Measurements from ENCODE around the gene ECE1.

The ECE1 gene

DNA sequence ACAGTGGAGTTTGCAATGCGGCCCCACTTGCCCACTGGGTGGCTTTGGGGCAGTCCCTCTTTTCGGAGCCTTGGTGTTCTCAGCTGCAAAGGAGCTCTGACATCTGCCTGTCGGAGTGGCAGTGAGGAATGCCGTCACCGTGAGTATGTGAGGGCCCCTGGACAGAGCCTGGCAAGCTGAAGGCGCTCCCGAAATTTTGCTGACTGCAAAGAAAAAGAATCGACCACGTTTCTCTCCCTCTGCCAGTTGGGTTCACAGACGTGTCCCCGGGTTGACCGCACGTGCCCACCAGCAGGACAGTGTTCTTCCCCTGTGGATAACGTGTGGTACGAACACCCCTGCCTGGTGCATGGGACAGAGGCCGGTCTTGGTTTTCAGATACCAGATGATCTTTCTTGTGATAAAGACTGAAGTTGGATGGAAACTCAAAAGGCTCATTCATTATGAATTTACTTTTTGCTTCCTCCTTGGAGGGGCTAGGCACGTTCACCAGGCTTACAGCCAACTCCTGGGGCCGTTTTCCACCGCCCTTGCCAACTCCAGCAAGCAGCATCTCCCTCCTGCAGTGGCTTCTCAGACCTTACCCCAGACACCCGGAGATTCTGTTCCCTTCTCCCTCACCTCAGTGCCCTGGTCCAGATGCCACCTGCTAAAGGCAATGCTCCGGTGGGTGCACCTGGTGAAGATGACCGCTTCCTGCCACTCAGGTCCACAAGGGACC is 29.7 kb downstream of the ECE1 start:
- ATAC-seq (ENCODE audit: insufficient read depth, low read depth), result no peak
- Histone ChIP-seq H2AFZ (ENCODE audit: low read depth, low read length) (no peak overlapping the region), H3K4me3 (ENCODE audit: low read depth in 1 of 2, low read length in 2 of 2) (no peak overlapping the region), H3K9me3 (ENCODE audit: insufficient read depth, low read length, severe bottlenecking) (no peaks in the 10 kb centered on the region), H3K4me2 (ENCODE audit: insufficient read depth, low read length) (no peak overlapping the region), H3K27me3 (ENCODE audit: insufficient read depth, low read length, poor library complexity) (no peaks in the 10 kb centered on the region), H3K36me3 (ENCODE audit: insufficient read depth, low read length) (peaks cover 9% of the 10 kb centered on the region), H3K4me1 (ENCODE audit: insufficient read depth, low read length) (no peaks in the 10 kb centered on the region), H4K20me1 (ENCODE audit: insufficient read depth, low read length) (peaks cover 4% of the 10 kb centered on the region; the same call in 1 of the 2 replicates), H3K27ac (ENCODE audit: low read length) (no peak overlapping the region), H3K9ac (ENCODE audit: low read depth, low read length) (no peak overlapping the region), H3K79me2 (ENCODE audit: insufficient read depth, low read length) (no peaks in the 10 kb centered on the region)
- TF ChIP-seq EZH2 (IDR thresholded peaks at IDR 0.05; ENCODE audit: borderline replicate concordance, low read depth, low read length, severe bottlenecking), result no peak
- TF ChIP-seq, protein P1, sequence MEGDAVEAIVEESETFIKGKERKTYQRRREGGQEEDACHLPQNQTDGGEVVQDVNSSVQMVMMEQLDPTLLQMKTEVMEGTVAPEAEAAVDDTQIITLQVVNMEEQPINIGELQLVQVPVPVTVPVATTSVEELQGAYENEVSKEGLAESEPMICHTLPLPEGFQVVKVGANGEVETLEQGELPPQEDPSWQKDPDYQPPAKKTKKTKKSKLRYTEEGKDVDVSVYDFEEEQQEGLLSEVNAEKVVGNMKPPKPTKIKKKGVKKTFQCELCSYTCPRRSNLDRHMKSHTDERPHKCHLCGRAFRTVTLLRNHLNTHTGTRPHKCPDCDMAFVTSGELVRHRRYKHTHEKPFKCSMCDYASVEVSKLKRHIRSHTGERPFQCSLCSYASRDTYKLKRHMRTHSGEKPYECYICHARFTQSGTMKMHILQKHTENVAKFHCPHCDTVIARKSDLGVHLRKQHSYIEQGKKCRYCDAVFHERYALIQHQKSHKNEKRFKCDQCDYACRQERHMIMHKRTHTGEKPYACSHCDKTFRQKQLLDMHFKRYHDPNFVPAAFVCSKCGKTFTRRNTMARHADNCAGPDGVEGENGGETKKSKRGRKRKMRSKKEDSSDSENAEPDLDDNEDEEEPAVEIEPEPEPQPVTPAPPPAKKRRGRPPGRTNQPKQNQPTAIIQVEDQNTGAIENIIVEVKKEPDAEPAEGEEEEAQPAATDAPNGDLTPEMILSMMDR (IDR thresholded peaks at IDR 0.05; ENCODE audit: borderline replicate concordance, extremely low read depth, low read length, poor library complexity, severe bottlenecking), result no peak
- no peak for DNase-seq

- ATAC-seq (ENCODE audit: insufficient read depth, low read depth) (no peak), DNase-seq (no peak)
- Histone ChIP-seq H3K9ac (ENCODE audit: low read depth, low read length) (no peak overlapping the region), H4K20me1 (ENCODE audit: insufficient read depth, low read length) (peaks cover 4% of the 10 kb centered on the region; the same call in 1 of the 2 replicates), H3K79me2 (ENCODE audit: insufficient read depth, low read length) (no peaks in the 10 kb centered on the region), H3K4me1 (ENCODE audit: insufficient read depth, low read length) (no peaks in the 10 kb centered on the region), H3K4me3 (ENCODE audit: low read depth in 1 of 2, low read length in 2 of 2) (no peak overlapping the region), H3K27ac (ENCODE audit: low read length) (no peak overlapping the region), H2AFZ (ENCODE audit: low read depth, low read length) (no peak overlapping the region), H3K4me2 (ENCODE audit: insufficient read depth, low read length) (no peak overlapping the region), H3K9me3 (ENCODE audit: insufficient read depth, low read length, severe bottlenecking) (no peaks in the 10 kb centered on the region), H3K36me3 (ENCODE audit: insufficient read depth, low read length) (peaks cover 9% of the 10 kb centered on the region), H3K27me3 (ENCODE audit: insufficient read depth, low read length, poor library complexity) (no peaks in the 10 kb centered on the region)
- no peak for TF ChIP-seq EZH2 (IDR thresholded peaks at IDR 0.05; ENCODE audit: borderline replicate concordance, low read depth, low read length, severe bottlenecking)
- TF ChIP-seq, protein P1 (IDR thresholded peaks at IDR 0.05; ENCODE audit: borderline replicate concordance, extremely low read depth, low read length, poor library complexity, severe bottlenecking), result no peak
Measured at GRCh38 chr1:21259316-21260076, 30.8 kb downstream of the ECE1 start.

GRCh38 chr1:21258331-21259134 is 31.7 kb downstream of the ECE1 start:
- Histone ChIP-seq H3K4me1 (ENCODE audit: insufficient read depth, low read length) (no peaks in the 10 kb centered on the region), H3K4me3 (ENCODE audit: low read depth in 1 of 2, low read length in 2 of 2) (no peak overlapping the region), H2AFZ (ENCODE audit: low read depth, low read length) (no peak overlapping the region), H3K36me3 (ENCODE audit: insufficient read depth, low read length) (peaks cover 9% of the 10 kb centered on the region), H3K9ac (ENCODE audit: low read depth, low read length) (no peak overlapping the region), H3K79me2 (ENCODE audit: insufficient read depth, low read length) (no peaks in the 10 kb centered on the region), H3K27ac (ENCODE audit: low read length) (no peak overlapping the region), H3K4me2 (ENCODE audit: insufficient read depth, low read length) (no peak overlapping the region), H3K9me3 (ENCODE audit: insufficient read depth, low read length, severe bottlenecking) (no peaks in the 10 kb centered on the region), H3K27me3 (ENCODE audit: insufficient read depth, low read length, poor library complexity) (no peaks in the 10 kb centered on the region), H4K20me1 (ENCODE audit: insufficient read depth, low read length) (no peaks in the 10 kb centered on the region)
- no peak for ATAC-seq (ENCODE audit: insufficient read depth, low read depth)
- DNase-seq, result no peak
- no peak for TF ChIP-seq EZH2 (IDR thresholded peaks at IDR 0.05; ENCODE audit: borderline replicate concordance, low read depth, low read length, severe bottlenecking)
- TF ChIP-seq, protein P1 (IDR thresholded peaks at IDR 0.05; ENCODE audit: borderline replicate concordance, extremely low read depth, low read length, poor library complexity, severe bottlenecking), result no peak

All from DND-41 (cell line).